CD14-positive monocyte (primary cell): ENCODE results near the gene CTDP1. TPM values are rescaled to one million over a fixed set of nuclear protein-coding genes. Genes with fewer than 3 reads are reported as not detected.
A peak's percentile ranks its signal among the peaks of the same experiment; 100 is the strongest.

Source experiments
- DNase-seq, 3 donors: peaks; one replicate each; pipeline ENCODE4 v3.0.0-alpha.2; 2011 to 2022
- H2AFZ ChIP-seq: 2 replicates; pipeline ENCODE4 v1.6.0; 2012; ENCODE audit warnings: mild to moderate bottlenecking, low read depth, low read length, inconsistent platforms; ENCODE audit not compliant: insufficient read depth, poor library complexity, severe bottlenecking
- H3K27ac ChIP-seq, 2 donors: 1 replicate in 1 of 2; 2 replicates in 1 of 2; pipeline ENCODE4 v1.5.1; 2012 to 2013; ENCODE audit warnings: low read length in 2 of 2, control low read depth in 1 of 2, inconsistent platforms in 1 of 2, low read depth in 1 of 2, mild to moderate bottlenecking in 1 of 2
- H3K27me3 ChIP-seq, 2 donors: one replicate each; pipeline versions ENCODE4 v1.6.0 to v1.6.1; 2011 to 2013; ENCODE audit warnings: low read length in 2 of 2; ENCODE audit not compliant: control insufficient read depth in 2 of 2, insufficient read depth in 2 of 2
- H3K36me3 ChIP-seq, 2 donors: replicated peaks in 1 of 2; 1 replicate in 1 of 2; 2 replicates in 1 of 2; pipeline versions ENCODE4 v1.5.1 to v1.6.1; 2012 to 2013; ENCODE audit warnings: low read length in 2 of 2, control low read depth in 1 of 2, inconsistent platforms in 1 of 2, mild to moderate bottlenecking in 1 of 2; ENCODE audit not compliant: insufficient read depth in 2 of 2, control insufficient read depth in 1 of 2
- H3K4me1 ChIP-seq, 2 donors: 1 replicate in 1 of 2; 2 replicates in 1 of 2; pipeline versions ENCODE4 v1.5.1 to v1.6.1; 2012 to 2013; ENCODE audit warnings: low read length in 2 of 2, control low read depth in 1 of 2, inconsistent platforms in 1 of 2, mild to moderate bottlenecking in 1 of 2, moderate library complexity in 1 of 2; ENCODE audit not compliant: insufficient read depth in 2 of 2, control insufficient read depth in 1 of 2
- H3K4me2 ChIP-seq: replicated peaks from 2 replicates; pipeline ENCODE3; 2012; ENCODE audit warnings: low read length, moderate library complexity, mild to moderate bottlenecking; ENCODE audit not compliant: poor library complexity, severe bottlenecking; ENCODE audit errors: extremely low read depth
- H3K4me3 ChIP-seq, 3 experiments: fragments of 200-600 bp in 1 of 3; sonication (generic) in 1 of 3; replicated peaks in 1 of 3; 1 replicate in 2 of 3; 2 replicates in 1 of 3; pipeline ENCODE4 v1.5.1; 2011 to 2013; ENCODE audit warnings: low read length in 3 of 3, mild to moderate bottlenecking in 3 of 3, control low read depth in 2 of 3, low read depth in 2 of 3, inconsistent platforms in 1 of 3, moderate library complexity in 1 of 3
- H3K79me2 ChIP-seq: 2 replicates; pipeline ENCODE4 v1.6.0; 2012; ENCODE audit warnings: mild to moderate bottlenecking, control low read depth, inconsistent platforms, low read length, moderate library complexity; ENCODE audit not compliant: insufficient read depth
- H3K9ac ChIP-seq: 2 replicates; pipeline ENCODE4 v1.6.0; 2017; ENCODE audit warnings: low read length, mild to moderate bottlenecking; ENCODE audit not compliant: insufficient read depth, poor library complexity, severe bottlenecking
- H3K9me3 ChIP-seq, 2 donors: replicated peaks in 1 of 2; 1 replicate in 1 of 2; 2 replicates in 1 of 2; pipeline versions ENCODE4 v1.5.1 to v1.6.1; 2012 to 2013; ENCODE audit warnings: low read length in 2 of 2, control low read depth in 1 of 2; ENCODE audit not compliant: control insufficient read depth in 1 of 2, insufficient read depth in 1 of 2
- H4K20me1 ChIP-seq: 2 replicates; pipeline ENCODE4 v1.6.0; 2012; ENCODE audit warnings: mild to moderate bottlenecking, low read length, control low read depth, moderate library complexity; ENCODE audit not compliant: insufficient read depth
- H3K27ac Mint-ChIP-seq, 7 donors: one replicate each; pipeline ENCODE4 v1.8.0; 2020; ENCODE audit warnings: mild to moderate bottlenecking in 7 of 7, mixed read lengths in 7 of 7, moderate library complexity in 6 of 7, inconsistent platforms in 2 of 7
- H3K27me3 Mint-ChIP-seq, 3 donors: one replicate each; pipeline ENCODE4 v1.8.0; 2021 to 2022; ENCODE audit warnings: low read depth in 3 of 3, mild to moderate bottlenecking in 3 of 3, mixed read lengths in 3 of 3, moderate library complexity in 3 of 3, inconsistent platforms in 1 of 3
- H3K36me3 Mint-ChIP-seq, 2 donors: one replicate each; pipeline ENCODE4 v1.8.0; 2020; ENCODE audit warnings: mixed read lengths in 2 of 2, inconsistent platforms in 1 of 2, mild to moderate bottlenecking in 1 of 2
- H3K4me1 Mint-ChIP-seq: one replicate; pipeline ENCODE4 v1.8.0; 2020; ENCODE audit warnings: mild to moderate bottlenecking, mixed read lengths
- H3K4me3 Mint-ChIP-seq, 2 donors: one replicate each; pipeline ENCODE4 v1.8.0; 2020; ENCODE audit warnings: mild to moderate bottlenecking in 2 of 2, mixed read lengths in 2 of 2, moderate library complexity in 1 of 2
- H3K9me3 Mint-ChIP-seq, 7 donors: one replicate each; pipeline ENCODE4 v1.8.0; 2020 to 2022; ENCODE audit warnings: mixed read lengths in 7 of 7, mild to moderate bottlenecking in 6 of 7, moderate library complexity in 6 of 7, inconsistent platforms in 2 of 7
- CTCF ChIP-seq: fragments of 200-600 bp; IDR thresholded peaks from one replicate; pipeline ENCODE4 v1.8.0; 2022; ENCODE audit warnings: antibody characterized with exemption, mild to moderate bottlenecking
- WGBS: methylation state at CpG from one replicate; pipeline ENCODE4 v1.1.5; 2013; ENCODE audit warnings: missing lambda C conversion rate; ENCODE audit not compliant: insufficient coverage; 5-methylcytosine and 5-hydroxymethylcytosine counted together
- intact Hi-C, 2 donors: fragments of 100-400 bp; cut with micrococcal nuclease; formaldehyde crosslinking; loops; one replicate each; pipeline versions ENCODE4 v1.15.0 to v1.15.1; 2023
- polyA plus RNA-seq, 3 donors: library from polyadenylated mRNA; depleted of rRNA in 1 of 3; unstranded in 2 of 3; stranded (reverse) in 1 of 3; fragments of 300-500 nt in 2 of 3; fragments of >200 nt in 1 of 3; fragmentation: Illumina TruSeq in 2 of 3; gene quantifications; 1 replicate in 2 of 3; 2 replicates in 1 of 3; pipeline ENCODE4 v1.2.3, GENCODE V29; 2012 to 2021

Gene CTDP1
- polyA plus RNA-seq, 3 donors, result 9.1 to 13.9 (median 9.1) TPM

DNA sequence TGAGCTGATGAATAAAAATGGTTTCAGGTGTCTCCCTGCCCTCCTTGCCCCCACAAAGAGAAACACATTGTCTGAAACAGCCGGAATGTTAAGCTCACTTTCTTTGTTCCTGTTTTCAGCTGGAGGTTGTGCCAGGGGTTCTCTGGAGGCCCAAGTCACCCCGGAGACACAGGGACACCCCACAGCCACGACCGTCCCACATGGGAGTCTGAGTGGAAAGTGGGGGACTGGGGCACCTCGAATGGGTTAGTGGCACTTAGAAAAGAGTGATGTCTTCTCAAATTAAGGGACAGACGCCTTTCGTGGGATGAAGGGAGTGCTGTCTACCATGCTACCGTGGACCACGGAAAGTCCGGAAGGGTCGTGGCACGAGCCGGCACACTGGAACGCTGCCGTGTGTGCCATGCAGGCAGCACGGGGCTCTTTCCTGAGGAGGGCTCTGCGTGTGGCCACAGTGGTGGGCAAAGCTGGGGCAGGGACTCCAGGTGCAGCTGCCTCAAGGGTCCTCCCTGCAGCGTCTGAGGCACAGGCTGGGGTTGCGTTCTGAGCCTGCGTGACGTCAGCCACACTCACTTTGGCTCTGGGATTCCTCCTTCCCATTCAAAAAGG is 39.4 kb upstream of the CTDP1 start:
- H3K27me3 Mint-ChIP-seq, result peaks cover 20 to 37% (median 23%) of the 10 kb centered on the region in 3 donors
- no peak overlapping the region for H3K27ac Mint-ChIP-seq
- Histone ChIP-seq H3K36me3 (no peaks in the 10 kb centered on the region), H3K27me3 (peaks cover 4 to 16% of the 10 kb centered on the region in 2 donors), H3K4me2 (no peak overlapping the region), H3K79me2 (no peaks in the 10 kb centered on the region), H3K4me1 (peaks cover 24 to 31% of the 10 kb centered on the region in 2 donors), H3K9ac (no peak overlapping the region), H2AFZ (no peak overlapping the region), H3K9me3 (no peaks in the 10 kb centered on the region), H4K20me1 (no peaks in the 10 kb centered on the region), H3K4me3 (no peak overlapping the region), H3K27ac (no peak overlapping the region)
- intact Hi-C loops, result loop anchor here in 1 of 2 donors (10.0 kb wide), 1 partner anchor 105 kb away; no protein-coding TSS in a partner anchor
- peak overlapping the region in 1 of 2 donors; percentile 61 for H3K4me3 Mint-ChIP-seq
- peaks cover 0 to 4% (median 2%) of the 10 kb centered on the region in 7 donors for H3K9me3 Mint-ChIP-seq
- peaks cover 27% of the 10 kb centered on the region for H3K4me1 Mint-ChIP-seq
- no peak for TF ChIP-seq CTCF
- 95% methylated on average over 19 of the region's 21 CpGs for WGBS
- H3K36me3 Mint-ChIP-seq, result no peaks in the 10 kb centered on the region
- no peak for DNase-seq

- Mint-ChIP-seq H3K27me3 (peaks cover 19 to 35% (median 22%) of the 10 kb centered on the region in 3 donors), H3K9me3 (peaks cover 0 to 3% (median 2%) of the 10 kb centered on the region in 7 donors), H3K27ac (no peak overlapping the region), H3K36me3 (no peaks in the 10 kb centered on the region), H3K4me1 (peaks cover 34% of the 10 kb centered on the region), H3K4me3 (no peak overlapping the region)
- Histone ChIP-seq H3K4me1 (peaks cover 24 to 37% of the 10 kb centered on the region in 2 donors), H3K36me3 (no peaks in the 10 kb centered on the region), H3K79me2 (no peaks in the 10 kb centered on the region), H3K9me3 (no peaks in the 10 kb centered on the region), H3K4me3 (no peak overlapping the region), H3K9ac (no peak overlapping the region), H3K27me3 (peaks cover 4 to 16% of the 10 kb centered on the region in 2 donors), H4K20me1 (no peaks in the 10 kb centered on the region), H3K27ac (no peak overlapping the region), H3K4me2 (no peak overlapping the region), H2AFZ (no peak overlapping the region)
- DNase-seq, result no peak
- TF ChIP-seq CTCF, result no peak
- over 99% methylated on average over 8 of the region's 10 CpGs for WGBS
- intact Hi-C loops, result loop anchor here in 1 of 2 donors (10.0 kb wide), 1 partner anchor 106 kb away; no protein-coding TSS in a partner anchor
Measured at GRCh38 chr18:79640875-79641274, 38.7 kb upstream of the CTDP1 start.
